ENCODE measurements around the gene TSPAN4. TPM values are rescaled to one million over a fixed set of nuclear protein-coding genes. Genes with fewer than 3 reads are reported as not detected.

Gene TSPAN4
- total and polyA plus RNA-seq, 2 of the 13 experiments (the other 11 are each of a cell fraction or from before 2014, with no cell fraction given), result 31.7 to 68.3 TPM

DNA sequence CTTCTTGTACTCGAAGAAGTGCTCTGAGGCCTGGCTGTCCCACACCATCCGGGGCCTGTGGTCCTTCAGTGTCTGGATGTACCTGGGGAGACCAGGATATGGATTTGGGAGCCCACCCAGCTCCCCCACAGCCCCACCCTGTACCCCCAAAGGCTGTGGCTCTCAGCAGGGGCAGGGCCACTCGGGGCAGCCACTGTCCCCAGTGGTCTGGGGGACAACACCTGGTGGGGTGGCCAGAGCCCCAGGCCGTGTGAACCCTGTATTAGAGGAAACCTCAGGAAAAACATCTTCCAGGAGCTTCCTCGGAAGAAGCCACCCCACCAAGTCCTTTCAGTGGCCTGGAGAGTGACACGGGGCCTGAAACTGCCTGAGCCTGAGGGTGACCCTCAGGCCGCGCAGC is 27.8 kb downstream of the TSPAN4 start:
- ChIA-PET POLR2A (no interaction called here), CTCF (ENCODE audit: low intra/inter-chr PET ratio, low total read pairs) (interaction anchor here (1.0 kb wide), 1 partner anchor 181 kb away, joined by 3 read pairs; no protein-coding TSS in a partner anchor)
- TF ChIP-seq EP300 (IDR thresholded peaks at IDR 0.05; ENCODE audit: low read depth in 2 of 2, low read length in 2 of 2) (no peak), EP300 (CRISPR knock-in tag; IDR thresholded peaks at IDR 0.05; ENCODE audit: borderline replicate concordance) (no peak), AGO2 (optimal IDR thresholded peaks at IDR 0.05; ENCODE audit: low read depth, low read length) (peak; percentile 51), ZNF510 (CRISPR knock-in tag; IDR thresholded peaks at IDR 0.05; ENCODE audit: low read depth) (no peak), NFE2L2 (IDR thresholded peaks at IDR 0.05; ENCODE audit: low read length) (no peak), ZC3H4 (CRISPR knock-in tag; IDR thresholded peaks at IDR 0.05; ENCODE audit: borderline replicate concordance) (no peak)
- whole genome bisulfite sequencing (ENCODE audit: low lambda C conversion rate), result no CpG with 5 or more reads among the region's 8 CpGs
- intact Hi-C loops (cut with micrococcal nuclease; ENCODE audit: unreplicated experiment) (no loop called here), in situ Hi-C loops (cut with HindIII; ENCODE audit: extremely low pct_ligation_motif_present, low pct_unique_long_range_greater_than_20kb) (no loop called here)
- no peak; the same call in 2 of the 3 replicates for ATAC-seq
- 0 out of 2 replicates have a peak, but pooled peaks cover 8% of the 10 kb centered on the region for H3K4me1 ChIP-seq (ENCODE audit: insufficient read depth, low read length)
- peaks cover 0 to 10% of the 10 kb centered on the region in 2 experiments; a peak in 2 of 5 replicates for H3K36me3 ChIP-seq (replicated peaks in 1 of 2; ENCODE audit: control insufficient read depth in 1 of 2, insufficient read depth in 2 of 2, low read length in 2 of 2)
- no peak overlapping the region for H3K4me3 ChIP-seq (replicated peaks in 1 of 3; ENCODE audit: insufficient read depth in 1 of 3, low read depth in 2 of 3, low read length in 3 of 3)
- H3K9ac ChIP-seq (ENCODE audit: insufficient read depth, low read depth, low read length), result no peak overlapping the region
- FAIRE-seq, result no peak
- H2AFZ ChIP-seq (ENCODE audit: low read length), result no peak overlapping the region
- no peak overlapping the region for H3K4me2 ChIP-seq (ENCODE audit: low read depth, low read length)
- H3K27me3 ChIP-seq (ENCODE audit: control insufficient read depth in 1 of 2, insufficient read depth in 2 of 2, low read length in 2 of 2), result no peaks in the 10 kb centered on the region
- no peak for DNase-seq (ENCODE audit: low spot score)
- no peaks in the 10 kb centered on the region for H3K9me3 ChIP-seq (ENCODE audit: low read length)
- no peaks in the 10 kb centered on the region for H3K79me2 ChIP-seq (ENCODE audit: insufficient read depth, low read length)
- H4K20me1 ChIP-seq (ENCODE audit: insufficient read depth, low read length), result no peaks in the 10 kb centered on the region
- H3K27ac ChIP-seq (ENCODE audit: extremely low read length, insufficient read depth, low read length), result no peak overlapping the region
- no TSS peak for BruUV-seq (replicated peaks)

DNA sequence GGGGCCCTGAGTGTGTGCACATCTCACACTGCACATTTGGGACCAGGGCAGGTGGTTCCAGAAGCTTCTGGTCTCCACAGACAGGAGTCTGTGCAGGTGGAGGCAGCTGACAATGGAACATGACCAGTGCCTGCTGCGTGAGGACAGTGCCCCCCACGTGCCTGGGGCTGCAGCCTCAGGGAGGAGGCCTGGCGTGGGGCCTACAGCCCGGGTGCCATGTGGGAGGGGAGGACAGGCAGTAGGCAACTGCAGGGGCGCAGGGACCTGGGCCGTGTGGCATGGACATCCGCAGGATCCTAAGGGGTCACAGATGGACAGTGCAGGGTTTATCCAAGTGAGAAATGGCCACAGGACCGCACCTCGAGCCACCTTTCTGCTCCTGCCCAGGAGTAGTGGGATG is 28.8 kb downstream of the TSPAN4 start:
- Histone ChIP-seq H4K20me1 (ENCODE audit: insufficient read depth, low read length) (no peaks in the 10 kb centered on the region), H2AFZ (ENCODE audit: low read length) (no peak overlapping the region), H3K36me3 (replicated peaks in 1 of 2; ENCODE audit: control insufficient read depth in 1 of 2, insufficient read depth in 2 of 2, low read length in 2 of 2) (peaks cover 2 to 10% of the 10 kb centered on the region in 2 experiments; a peak in 3 of 5 replicates), H3K79me2 (ENCODE audit: insufficient read depth, low read length) (no peaks in the 10 kb centered on the region), H3K4me3 (replicated peaks in 1 of 3; ENCODE audit: insufficient read depth in 1 of 3, low read depth in 2 of 3, low read length in 3 of 3) (no peak overlapping the region), H3K27me3 (ENCODE audit: control insufficient read depth in 1 of 2, insufficient read depth in 2 of 2, low read length in 2 of 2) (no peaks in the 10 kb centered on the region), H3K4me2 (ENCODE audit: low read depth, low read length) (no peak overlapping the region), H3K9ac (ENCODE audit: insufficient read depth, low read depth, low read length) (no peak overlapping the region), H3K27ac (ENCODE audit: extremely low read length, insufficient read depth, low read length) (no peak overlapping the region), H3K9me3 (ENCODE audit: low read length) (no peaks in the 10 kb centered on the region), H3K4me1 (ENCODE audit: insufficient read depth, low read length) (0 out of 2 replicates have a peak, but pooled peaks cover 8% of the 10 kb centered on the region)
- ChIA-PET POLR2A (no interaction called here), CTCF (ENCODE audit: low intra/inter-chr PET ratio, low total read pairs) (no interaction called here)
- DNase-seq (ENCODE audit: low spot score) (no peak), ATAC-seq (no peak), FAIRE-seq (no peak)
- BruUV-seq (replicated peaks), result no TSS peak
- WGBS (ENCODE audit: low lambda C conversion rate), result no CpG with 5 or more reads among the region's 9 CpGs
- intact Hi-C loops (cut with micrococcal nuclease; ENCODE audit: unreplicated experiment), result no loop called here
- in situ Hi-C loops (cut with HindIII; ENCODE audit: extremely low pct_ligation_motif_present, low pct_unique_long_range_greater_than_20kb), result no loop called here
- TF ChIP-seq POLR2A (IDR thresholded peaks at IDR 0.05; ENCODE audit: insufficient read depth in 1 of 2, low read depth in 2 of 2, low read length in 2 of 2) (0 out of 4 replicates have a peak, but pooled peaks of 1 of the 2 experiments have one; percentile 24), AGO2 (optimal IDR thresholded peaks at IDR 0.05; ENCODE audit: low read depth, low read length) (peak; percentile 57), HMGA1 (CRISPR knock-in tag; conservative IDR thresholded peaks at IDR 0.05) (no peak)
